ENCODE measurements around the gene ZBED4.

- no peak for TF ChIP-seq CTCF (IDR thresholded peaks at IDR 0.05; ENCODE audit: insufficient read depth, low read length, poor library complexity, severe bottlenecking)
- TF ChIP-seq EZH2phosphoT487 (conservative IDR thresholded peaks at IDR 0.05; ENCODE audit: low read length): no peak
These were observed 29.3 kb upstream of the ZBED4 start for GRCh38 chr22:49824185-49824925.
